ENCODE data around the gene ZSWIM3.

Gene ZSWIM3

GRCh38 chr20:45924391-45925261 lies 67.2 kb downstream of the ZSWIM3 start:
- Mint-ChIP-seq H3K27me3 (peaks cover 10% of the 10 kb centered on the region), H3K27ac (no peak overlapping the region), H3K4me3 (no peak overlapping the region), H3K36me3 (no peaks in the 10 kb centered on the region), H3K4me1 (no peaks in the 10 kb centered on the region), H3K9me3 (no peaks in the 10 kb centered on the region)
- DNase-seq (ENCODE audit: low spot score in 2 of 2) (no peak), ATAC-seq (ENCODE audit: low read depth) (no peak)

GRCh38 chr20:45925821-45926506 lies 68.5 kb downstream of the ZSWIM3 start:
- H3K27ac Mint-ChIP-seq, result peak overlapping the region; percentile 31
- ATAC-seq (ENCODE audit: low read depth), result no peak
- H3K4me1 Mint-ChIP-seq, result no peaks in the 10 kb centered on the region
- no peaks in the 10 kb centered on the region for H3K36me3 Mint-ChIP-seq
- DNase-seq (ENCODE audit: low spot score in 2 of 2), result no peak
- no peak overlapping the region for H3K4me3 Mint-ChIP-seq
- H3K9me3 Mint-ChIP-seq, result no peaks in the 10 kb centered on the region
- peaks cover 4% of the 10 kb centered on the region for H3K27me3 Mint-ChIP-seq

GRCh38 chr20:45926731-45927070 lies 69.3 kb downstream of the ZSWIM3 start:
- Mint-ChIP-seq H3K9me3 (no peaks in the 10 kb centered on the region), H3K36me3 (no peaks in the 10 kb centered on the region), H3K27ac (no peak overlapping the region), H3K4me1 (no peaks in the 10 kb centered on the region), H3K4me3 (no peak overlapping the region), H3K27me3 (peaks cover 1% of the 10 kb centered on the region)
- ATAC-seq (ENCODE audit: low read depth) (no peak), DNase-seq (ENCODE audit: low spot score in 2 of 2) (no peak)

- H3K27me3 Mint-ChIP-seq, result no peaks in the 10 kb centered on the region
Measured at GRCh38 chr20:45927071-45927878, 69.9 kb downstream of the ZSWIM3 start.

More at GRCh38 chr20:45927071-45927878, 69.9 kb downstream of the ZSWIM3 start:
- Mint-ChIP-seq H3K9me3 (no peaks in the 10 kb centered on the region), H3K27ac (no peak overlapping the region), H3K36me3 (no peaks in the 10 kb centered on the region), H3K4me1 (no peaks in the 10 kb centered on the region), H3K4me3 (no peak overlapping the region)
- ATAC-seq (ENCODE audit: low read depth) (no peak), DNase-seq (ENCODE audit: low spot score in 2 of 2) (no peak)

All from memory B cell (primary cell).